Measurements from ENCODE around the gene BTG2. TPM values are rescaled to one million over a fixed set of nuclear protein-coding genes. Genes with fewer than 3 reads are reported as not detected.
"Not testable (repeated sequence)": the region's sequence is repeated elsewhere in the genome, so short reads cannot be mapped to it uniquely, and the experiment has no call there.

Gene BTG2
- total RNA-seq, 4 donors from 2014 or later: 45.0 to 129 (median 58.8) TPM

DNA sequence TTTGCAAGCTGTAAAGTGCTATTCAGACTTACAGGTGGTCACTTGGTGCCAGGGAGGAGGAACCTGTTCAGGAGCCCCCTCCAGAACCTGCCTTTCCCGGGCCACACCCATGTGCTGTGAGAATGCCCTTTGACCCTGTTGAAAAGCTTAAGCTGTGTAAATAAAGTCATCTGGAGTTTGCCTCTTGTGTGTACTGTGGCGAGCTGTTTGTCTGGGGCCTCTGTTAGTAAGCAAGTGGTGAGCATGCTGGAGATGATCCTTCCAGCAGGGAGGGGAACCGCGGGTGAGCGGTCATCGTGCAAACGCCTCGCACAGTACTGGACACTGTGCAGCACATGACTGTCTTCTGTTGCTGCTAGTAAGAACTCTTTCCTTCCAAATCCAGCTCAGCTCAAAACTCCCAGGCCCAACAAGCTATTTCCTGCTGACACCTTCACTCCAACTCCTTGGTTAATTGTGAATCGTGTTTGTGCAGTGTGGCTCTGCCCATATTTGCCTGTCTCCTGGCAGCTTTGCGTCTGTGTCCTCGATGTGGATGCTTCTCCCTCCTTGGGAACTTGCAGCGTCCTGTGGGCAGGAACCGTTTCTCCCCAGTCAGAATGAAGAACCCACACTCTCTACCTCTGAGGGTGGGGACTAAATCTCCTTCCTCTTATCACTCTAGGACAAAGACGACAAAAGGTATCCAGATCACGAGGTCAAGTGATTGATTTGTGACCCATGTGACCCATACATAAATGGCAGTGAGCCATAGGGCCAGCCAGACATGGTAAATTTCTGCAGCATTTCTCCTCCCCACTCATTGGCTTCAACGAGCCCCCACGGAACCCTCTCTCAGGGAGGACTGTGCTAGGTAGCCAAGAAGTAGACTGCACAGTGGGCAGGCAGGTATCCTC, 13.9 kb upstream of the BTG2 start:
- TF ChIP-seq POLR2A (IDR thresholded peaks at IDR 0.05): peak in 1 of 2 donors; percentile 72
- TF ChIP-seq, protein P1, sequence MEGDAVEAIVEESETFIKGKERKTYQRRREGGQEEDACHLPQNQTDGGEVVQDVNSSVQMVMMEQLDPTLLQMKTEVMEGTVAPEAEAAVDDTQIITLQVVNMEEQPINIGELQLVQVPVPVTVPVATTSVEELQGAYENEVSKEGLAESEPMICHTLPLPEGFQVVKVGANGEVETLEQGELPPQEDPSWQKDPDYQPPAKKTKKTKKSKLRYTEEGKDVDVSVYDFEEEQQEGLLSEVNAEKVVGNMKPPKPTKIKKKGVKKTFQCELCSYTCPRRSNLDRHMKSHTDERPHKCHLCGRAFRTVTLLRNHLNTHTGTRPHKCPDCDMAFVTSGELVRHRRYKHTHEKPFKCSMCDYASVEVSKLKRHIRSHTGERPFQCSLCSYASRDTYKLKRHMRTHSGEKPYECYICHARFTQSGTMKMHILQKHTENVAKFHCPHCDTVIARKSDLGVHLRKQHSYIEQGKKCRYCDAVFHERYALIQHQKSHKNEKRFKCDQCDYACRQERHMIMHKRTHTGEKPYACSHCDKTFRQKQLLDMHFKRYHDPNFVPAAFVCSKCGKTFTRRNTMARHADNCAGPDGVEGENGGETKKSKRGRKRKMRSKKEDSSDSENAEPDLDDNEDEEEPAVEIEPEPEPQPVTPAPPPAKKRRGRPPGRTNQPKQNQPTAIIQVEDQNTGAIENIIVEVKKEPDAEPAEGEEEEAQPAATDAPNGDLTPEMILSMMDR (IDR thresholded peaks at IDR 0.05): no peak
- Histone ChIP-seq H3K4me1 (peaks cover 17 to 59% (median 45%) of the 10 kb centered on the region in 4 donors), H3K27ac (peak overlapping the region; percentile 94 to 99 (median 96)), H3K9me3 (no peaks in the 10 kb centered on the region), H3K36me3 (no peaks in the 10 kb centered on the region), H3K27me3 (no peaks in the 10 kb centered on the region), H3K4me3 (peak overlapping the region in 1 of 4 donors; percentile 38)
- peak; percentile 57 to 92 (median 81) for DNase-seq

DNA sequence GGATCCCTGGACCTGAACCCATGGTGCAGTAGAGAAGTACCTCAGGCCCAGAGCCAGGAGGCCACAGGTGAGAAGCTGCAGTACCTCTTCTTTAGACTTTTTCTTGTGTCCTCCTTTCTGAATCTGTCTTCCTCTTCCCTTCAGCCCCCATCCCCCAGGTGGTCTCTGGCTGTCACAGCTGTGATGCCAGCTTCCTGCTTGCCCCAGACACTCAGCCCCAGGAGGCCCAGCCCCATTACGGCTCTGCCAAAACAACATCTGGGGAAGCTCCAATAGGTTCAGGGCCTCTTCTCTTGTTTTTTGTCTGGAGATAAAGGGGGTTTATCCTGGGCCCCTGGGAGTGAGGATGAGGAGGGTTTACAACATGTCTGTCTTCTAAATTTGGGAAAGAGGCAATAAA, 9.5 kb upstream of the BTG2 start:
- peaks cover 0 to 18% (median 9%) of the 10 kb centered on the region in 4 donors for H3K4me1 ChIP-seq
- H3K4me3 ChIP-seq: no peak overlapping the region
- peak overlapping the region in 1 of 4 donors; percentile 77 for H3K27ac ChIP-seq
- TF ChIP-seq, protein P1 (IDR thresholded peaks at IDR 0.05): no peak
- TF ChIP-seq POLR2A (IDR thresholded peaks at IDR 0.05): no peak
- no peaks in the 10 kb centered on the region for H3K9me3 ChIP-seq
- no peaks in the 10 kb centered on the region for H3K27me3 ChIP-seq
- no peaks in the 10 kb centered on the region for H3K36me3 ChIP-seq
- DNase-seq: peak in 1 of 3 donors; percentile 72

DNA sequence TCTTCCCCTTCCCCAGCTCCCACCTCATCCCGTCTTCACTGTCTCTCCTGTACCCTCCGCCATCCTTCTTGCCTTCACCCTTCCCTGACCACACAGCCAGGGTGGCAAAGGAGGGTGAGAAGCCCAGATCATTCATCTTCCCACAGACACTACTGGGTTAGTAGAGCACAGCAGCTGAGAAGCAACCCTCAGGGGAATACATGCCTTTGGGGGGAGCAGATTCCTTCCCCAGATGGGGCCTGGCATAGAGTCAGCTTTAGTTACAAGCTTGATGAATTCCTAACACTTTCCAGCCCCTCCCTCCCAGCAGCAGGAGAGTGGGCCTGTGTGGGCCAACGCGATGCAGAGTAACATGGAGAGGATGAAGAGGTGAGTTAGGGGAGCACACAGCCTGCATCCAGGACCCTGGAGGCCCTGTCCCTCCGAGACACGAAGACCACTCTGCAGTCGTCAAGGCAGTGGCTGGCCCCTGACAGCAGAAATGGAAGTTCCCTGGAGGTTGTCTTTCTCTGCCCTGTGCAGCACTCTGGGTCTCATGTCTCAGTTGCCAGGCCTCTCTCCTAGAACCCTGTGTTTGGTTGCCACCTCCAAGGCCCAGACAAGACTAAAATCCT, 8.8 kb upstream of the BTG2 start:
- Histone ChIP-seq H3K9me3 (no peaks in the 10 kb centered on the region), H3K4me1 (peaks cover 0 to 10% (median 7%) of the 10 kb centered on the region in 4 donors), H3K27me3 (no peaks in the 10 kb centered on the region), H3K4me3 (no peak overlapping the region), H3K27ac (peak overlapping the region in 1 of 4 donors; percentile 77), H3K36me3 (no peaks in the 10 kb centered on the region)
- no peak for DNase-seq
- TF ChIP-seq POLR2A (IDR thresholded peaks at IDR 0.05): no peak
- TF ChIP-seq, protein P1 (IDR thresholded peaks at IDR 0.05): no peak

DNA sequence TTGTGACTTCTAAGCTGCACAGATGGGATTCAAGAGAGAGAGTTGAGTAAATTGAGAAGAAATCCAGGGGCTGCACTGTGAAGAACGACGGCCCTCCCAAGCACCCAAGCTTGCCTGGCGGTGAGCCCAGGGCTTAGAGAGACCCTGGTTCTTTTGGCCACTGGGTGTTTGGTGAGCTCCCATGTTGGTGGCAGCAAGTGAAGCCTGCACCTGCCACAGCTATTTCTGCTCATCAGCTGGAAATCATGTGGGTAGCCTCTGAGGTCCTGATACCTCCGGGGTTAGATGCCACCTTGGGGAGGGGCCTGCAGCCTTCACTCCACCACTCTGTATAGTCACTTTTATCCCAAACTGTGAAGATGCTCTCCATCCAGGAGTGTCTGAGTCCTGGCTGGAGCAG, 6.2 kb upstream of the BTG2 start:
- TF ChIP-seq POLR2A (IDR thresholded peaks at IDR 0.05): no peak
- TF ChIP-seq, protein P1 (IDR thresholded peaks at IDR 0.05): no peak
- Histone ChIP-seq H3K4me3 (no peak overlapping the region), H3K36me3 (no peaks in the 10 kb centered on the region), H3K27me3 (no peaks in the 10 kb centered on the region), H3K9me3 (no peaks in the 10 kb centered on the region), H3K27ac (peak overlapping the region in 3 of 4 donors; percentile 12 to 77 (median 63)), H3K4me1 (peaks cover under 1 to 7% (median 5%) of the 10 kb centered on the region in 4 donors)
- peak in 2 of 3 donors; percentile 77 to 81 for DNase-seq

DNA sequence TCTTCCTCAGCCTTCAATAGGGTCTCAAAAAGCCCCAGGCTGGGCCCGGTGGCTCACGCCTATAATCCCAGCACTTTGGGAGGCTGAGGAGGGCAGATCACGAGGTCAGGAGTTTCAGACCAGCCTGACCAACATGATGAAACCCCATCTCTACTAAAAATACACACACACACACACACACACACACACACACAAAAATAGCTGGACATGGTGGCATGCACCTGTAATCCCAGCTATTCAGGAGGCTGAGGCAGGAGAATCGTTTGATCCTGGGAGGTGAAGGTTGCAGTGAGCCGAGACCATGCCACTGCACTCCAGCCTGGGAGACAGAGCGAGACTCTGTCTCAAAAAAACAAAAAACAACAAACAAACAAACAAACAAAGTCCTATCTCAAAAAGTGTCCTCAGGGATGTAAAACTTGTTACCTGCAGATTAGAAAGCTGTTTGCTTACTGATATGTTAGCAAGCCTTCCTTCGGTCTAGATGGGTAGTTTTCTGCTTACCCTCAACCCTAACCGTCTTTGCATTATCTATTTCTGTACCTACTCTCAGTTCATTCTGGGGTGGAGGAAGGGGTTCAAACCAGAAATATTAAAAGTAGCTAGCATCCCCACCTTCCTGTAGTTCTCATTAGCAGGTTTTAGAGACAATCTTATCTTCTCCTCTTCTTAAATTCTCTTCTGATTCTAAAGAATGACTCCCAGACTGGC, 5.4 kb upstream of the BTG2 start:
- not testable (repeated sequence) for H3K4me3 ChIP-seq, DNase-seq, H3K27me3 ChIP-seq, H3K36me3 ChIP-seq, H3K9me3 ChIP-seq
- peaks cover 4 to 13% (median 7%) of the 10 kb centered on the region in 4 donors for H3K4me1 ChIP-seq
- peak overlapping the region; percentile 5 to 77 (median 38) for H3K27ac ChIP-seq
